ENCODE results near the gene BABAM2. TPM values are rescaled to one million over a fixed set of nuclear protein-coding genes. Genes with fewer than 3 reads are reported as not detected.
A peak's percentile ranks its signal among the peaks of the same experiment; 100 is the strongest.

BABAM2 gene
- total and polyA plus RNA-seq, 9 of the 15 experiments (the other 6 are each of a cell fraction or from before 2014, with no cell fraction given) = 10.9 to 37.4 (median 25.6) TPM

DNA sequence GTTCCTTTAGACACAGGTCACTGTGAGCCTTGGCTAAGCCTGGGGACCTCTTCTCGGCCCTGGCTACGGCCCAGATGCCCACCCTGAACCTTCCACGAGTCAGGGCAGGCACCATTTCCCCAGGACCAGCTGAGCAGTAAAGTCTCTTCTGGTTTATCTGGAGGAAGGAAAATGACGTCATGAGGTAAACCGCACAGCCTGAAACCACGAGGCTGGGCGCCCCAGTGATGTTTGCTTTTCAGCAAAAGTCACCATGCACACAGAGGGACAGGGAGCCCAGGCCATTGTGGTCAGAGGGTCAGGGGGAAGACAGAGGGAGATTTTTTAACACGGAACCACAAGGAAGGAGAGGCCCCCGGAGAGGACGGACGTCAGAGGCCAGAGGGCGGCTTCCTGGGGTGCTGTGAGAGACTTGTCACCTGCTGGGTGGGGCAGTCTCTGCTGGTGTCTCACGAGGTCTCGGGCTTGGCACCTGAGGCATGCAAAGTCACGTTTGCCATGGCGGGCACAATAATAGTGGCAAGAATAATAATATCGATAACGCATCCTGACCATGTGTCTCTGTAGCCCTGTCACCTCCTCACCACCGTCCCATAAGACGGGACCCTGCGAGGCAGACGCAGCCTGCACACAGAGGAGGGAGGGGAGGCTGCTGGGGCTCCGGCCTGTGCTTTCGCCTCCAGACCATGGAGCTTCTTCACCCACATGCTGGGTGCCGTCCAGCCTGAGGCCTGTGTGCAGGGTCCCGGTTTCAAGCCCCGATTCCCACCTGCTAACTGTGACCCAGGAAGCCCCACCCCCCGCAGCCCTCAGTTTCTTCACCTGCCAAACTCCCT is 468.9 kb downstream of the BABAM2 start (continued):
- TF ChIP-seq, protein P1, sequence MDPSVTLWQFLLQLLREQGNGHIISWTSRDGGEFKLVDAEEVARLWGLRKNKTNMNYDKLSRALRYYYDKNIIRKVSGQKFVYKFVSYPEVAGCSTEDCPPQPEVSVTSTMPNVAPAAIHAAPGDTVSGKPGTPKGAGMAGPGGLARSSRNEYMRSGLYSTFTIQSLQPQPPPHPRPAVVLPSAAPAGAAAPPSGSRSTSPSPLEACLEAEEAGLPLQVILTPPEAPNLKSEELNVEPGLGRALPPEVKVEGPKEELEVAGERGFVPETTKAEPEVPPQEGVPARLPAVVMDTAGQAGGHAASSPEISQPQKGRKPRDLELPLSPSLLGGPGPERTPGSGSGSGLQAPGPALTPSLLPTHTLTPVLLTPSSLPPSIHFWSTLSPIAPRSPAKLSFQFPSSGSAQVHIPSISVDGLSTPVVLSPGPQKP (CRISPR knock-in tag; IDR thresholded peaks at IDR 0.05) = no peak
- TF ChIP-seq ATF1 (CRISPR knock-in tag; IDR thresholded peaks at IDR 0.05) = peak; percentile 52; the same call in 1 of the 2 replicates
- peak; percentile 97 for TF ChIP-seq ATF1 (tag; IDR thresholded peaks at IDR 0.05)
- TF ChIP-seq, protein P2, sequence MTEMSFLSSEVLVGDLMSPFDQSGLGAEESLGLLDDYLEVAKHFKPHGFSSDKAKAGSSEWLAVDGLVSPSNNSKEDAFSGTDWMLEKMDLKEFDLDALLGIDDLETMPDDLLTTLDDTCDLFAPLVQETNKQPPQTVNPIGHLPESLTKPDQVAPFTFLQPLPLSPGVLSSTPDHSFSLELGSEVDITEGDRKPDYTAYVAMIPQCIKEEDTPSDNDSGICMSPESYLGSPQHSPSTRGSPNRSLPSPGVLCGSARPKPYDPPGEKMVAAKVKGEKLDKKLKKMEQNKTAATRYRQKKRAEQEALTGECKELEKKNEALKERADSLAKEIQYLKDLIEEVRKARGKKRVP (CRISPR knock-in tag; IDR thresholded peaks at IDR 0.05) = peak; percentile 64
- peak; percentile 86 for TF ChIP-seq CREB1 (IDR thresholded peaks at IDR 0.05)
- TF ChIP-seq CREB1 (CRISPR knock-in tag; IDR thresholded peaks at IDR 0.05) = peak; percentile 81
- TF ChIP-seq KLF6 (CRISPR knock-in tag; IDR thresholded peaks at IDR 0.05; ENCODE audit: borderline replicate concordance) = peak; percentile 71
- TF ChIP-seq ZKSCAN1 (IDR thresholded peaks at IDR 0.05; ENCODE audit: low read depth, low read length) = no peak
- peak; percentile 67; the same call in 1 of the 2 replicates for TF ChIP-seq HIVEP1 (CRISPR knock-in tag; IDR thresholded peaks at IDR 0.05)
- TF ChIP-seq MECOM (CRISPR knock-in tag; IDR thresholded peaks at IDR 0.05) = no peak
- TF ChIP-seq, protein P3, sequence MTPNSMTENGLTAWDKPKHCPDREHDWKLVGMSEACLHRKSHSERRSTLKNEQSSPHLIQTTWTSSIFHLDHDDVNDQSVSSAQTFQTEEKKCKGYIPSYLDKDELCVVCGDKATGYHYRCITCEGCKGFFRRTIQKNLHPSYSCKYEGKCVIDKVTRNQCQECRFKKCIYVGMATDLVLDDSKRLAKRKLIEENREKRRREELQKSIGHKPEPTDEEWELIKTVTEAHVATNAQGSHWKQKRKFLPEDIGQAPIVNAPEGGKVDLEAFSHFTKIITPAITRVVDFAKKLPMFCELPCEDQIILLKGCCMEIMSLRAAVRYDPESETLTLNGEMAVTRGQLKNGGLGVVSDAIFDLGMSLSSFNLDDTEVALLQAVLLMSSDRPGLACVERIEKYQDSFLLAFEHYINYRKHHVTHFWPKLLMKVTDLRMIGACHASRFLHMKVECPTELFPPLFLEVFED (CRISPR knock-in tag; conservative IDR thresholded peaks at IDR 0.05) = peak; percentile 41
- TF ChIP-seq, protein P4, sequence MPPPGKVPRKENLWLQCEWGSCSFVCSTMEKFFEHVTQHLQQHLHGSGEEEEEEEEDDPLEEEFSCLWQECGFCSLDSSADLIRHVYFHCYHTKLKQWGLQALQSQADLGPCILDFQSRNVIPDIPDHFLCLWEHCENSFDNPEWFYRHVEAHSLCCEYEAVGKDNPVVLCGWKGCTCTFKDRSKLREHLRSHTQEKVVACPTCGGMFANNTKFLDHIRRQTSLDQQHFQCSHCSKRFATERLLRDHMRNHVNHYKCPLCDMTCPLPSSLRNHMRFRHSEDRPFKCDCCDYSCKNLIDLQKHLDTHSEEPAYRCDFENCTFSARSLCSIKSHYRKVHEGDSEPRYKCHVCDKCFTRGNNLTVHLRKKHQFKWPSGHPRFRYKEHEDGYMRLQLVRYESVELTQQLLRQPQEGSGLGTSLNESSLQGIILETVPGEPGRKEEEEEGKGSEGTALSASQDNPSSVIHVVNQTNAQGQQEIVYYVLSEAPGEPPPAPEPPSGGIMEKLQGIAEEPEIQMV (tag; conservative IDR thresholded peaks at IDR 0.05; ENCODE audit: low read depth) = 0 out of 2 replicates have a peak, but pooled peaks have one; percentile 38
- peak; percentile 74 for TF ChIP-seq GABPA (tag; conservative IDR thresholded peaks at IDR 0.05; ENCODE audit: low read depth)
- TF ChIP-seq GTF2E2 (tag; IDR thresholded peaks at IDR 0.05) = peak; percentile 49; the same call in 1 of the 2 replicates
